ENCODE data around the gene BCL7C.

The BCL7C gene

GRCh38 chr16:30922420-30922959 is 28.6 kb upstream of the BCL7C start:
- peak; percentile 98 to 99 for DNase-seq

DNA sequence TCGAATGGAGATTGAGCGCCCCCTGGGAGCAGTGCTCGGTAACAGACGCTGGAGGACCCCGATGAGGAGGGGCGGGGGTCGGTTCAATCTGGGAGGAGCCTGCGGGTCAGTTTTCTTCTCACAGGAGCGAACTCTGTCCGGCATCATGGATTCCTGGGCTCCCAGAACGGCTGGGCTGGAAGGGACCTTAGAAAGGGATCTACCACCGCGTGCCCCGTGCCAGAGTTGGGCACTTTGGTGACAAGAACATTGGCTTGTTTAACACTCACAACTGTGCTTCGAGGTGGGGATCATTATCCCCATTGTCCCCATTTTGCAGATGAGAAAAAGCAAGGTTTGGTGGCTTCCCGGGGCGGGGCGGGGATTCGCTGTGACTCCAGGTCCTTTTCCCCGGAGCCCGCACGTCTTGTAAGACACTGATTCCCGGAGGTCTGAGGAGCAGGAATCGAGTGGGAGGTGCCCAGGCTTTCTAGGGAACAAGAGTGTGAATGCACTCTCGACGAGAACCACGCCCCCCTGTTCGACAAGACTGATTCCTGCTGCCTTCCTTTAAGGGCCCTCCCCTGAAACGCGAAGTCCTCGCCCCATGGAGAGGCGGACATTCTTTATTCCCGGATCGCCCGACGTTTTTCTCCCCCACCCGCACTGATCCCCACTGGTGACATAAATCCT is 28.0 kb upstream of the BCL7C start:
- peak; percentile 67 to 82 for DNase-seq

DNA sequence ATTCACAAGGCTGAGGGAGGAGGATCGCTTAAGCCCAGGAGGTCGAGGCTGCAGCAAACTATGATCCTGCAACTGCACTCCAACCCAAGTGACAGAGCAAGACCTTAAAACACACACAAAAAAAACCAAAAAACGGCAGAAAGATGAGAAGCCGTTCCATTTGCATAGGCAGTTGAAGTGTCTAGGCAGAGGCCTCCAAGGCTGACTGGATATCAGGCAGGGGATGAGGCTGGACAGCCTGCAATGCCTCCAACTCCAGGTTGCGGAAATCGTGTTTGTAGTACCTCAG is 27.5 kb upstream of the BCL7C start:
- no peak for DNase-seq

- DNase-seq: no peak
Observed at GRCh38 chr16:30920891-30921290, 27.0 kb upstream of the BCL7C start.

- no peak for DNase-seq
Observed at GRCh38 chr16:30918614-30919013, 24.7 kb upstream of the BCL7C start.

DNA sequence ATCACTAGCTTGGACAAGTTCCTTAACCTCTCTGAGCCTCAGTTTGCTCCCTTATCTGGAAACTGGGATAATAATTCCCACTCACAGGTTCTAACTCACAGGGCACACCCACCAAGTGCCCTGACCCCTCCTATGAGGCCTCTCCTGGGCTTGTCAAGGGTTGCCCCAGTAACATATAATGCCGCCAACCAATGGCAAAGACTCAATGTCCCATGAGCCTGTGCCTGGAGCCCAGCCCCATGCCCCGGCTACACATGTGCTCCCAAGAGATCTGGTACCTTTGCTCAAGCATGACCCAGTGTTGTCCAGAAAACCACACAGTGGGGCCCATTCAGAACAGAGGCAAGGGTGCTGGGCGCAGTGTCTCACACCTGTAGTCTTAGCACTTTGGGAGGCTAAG is 21.0 kb upstream of the BCL7C start:
- DNase-seq: no peak

GRCh38 chr16:30912794-30913412 is 19.0 kb upstream of the BCL7C start:
- no peak for DNase-seq

GRCh38 chr16:30910427-30911029 is 16.7 kb upstream of the BCL7C start:
- no peak for DNase-seq

DNA sequence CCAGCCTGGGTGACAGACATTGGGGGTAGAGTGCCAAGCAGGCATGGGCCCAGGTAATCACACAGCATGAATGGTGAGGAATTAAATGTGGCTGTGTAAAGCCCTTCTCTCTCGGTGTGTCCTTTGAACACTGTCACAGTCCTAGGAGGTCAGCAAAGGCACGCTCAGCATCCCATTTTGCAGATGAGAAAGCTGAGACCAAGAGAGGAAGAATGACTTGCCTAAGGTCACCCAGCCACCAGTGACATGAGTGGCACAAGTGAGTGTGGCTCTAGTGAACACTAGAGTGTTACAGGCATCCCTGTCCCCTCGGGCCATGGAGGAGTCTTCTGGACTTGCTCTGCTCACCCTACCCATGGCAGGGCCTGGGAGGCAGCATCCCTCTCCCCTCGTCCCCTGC is 13.2 kb upstream of the BCL7C start:
- no peak for DNase-seq

DNA sequence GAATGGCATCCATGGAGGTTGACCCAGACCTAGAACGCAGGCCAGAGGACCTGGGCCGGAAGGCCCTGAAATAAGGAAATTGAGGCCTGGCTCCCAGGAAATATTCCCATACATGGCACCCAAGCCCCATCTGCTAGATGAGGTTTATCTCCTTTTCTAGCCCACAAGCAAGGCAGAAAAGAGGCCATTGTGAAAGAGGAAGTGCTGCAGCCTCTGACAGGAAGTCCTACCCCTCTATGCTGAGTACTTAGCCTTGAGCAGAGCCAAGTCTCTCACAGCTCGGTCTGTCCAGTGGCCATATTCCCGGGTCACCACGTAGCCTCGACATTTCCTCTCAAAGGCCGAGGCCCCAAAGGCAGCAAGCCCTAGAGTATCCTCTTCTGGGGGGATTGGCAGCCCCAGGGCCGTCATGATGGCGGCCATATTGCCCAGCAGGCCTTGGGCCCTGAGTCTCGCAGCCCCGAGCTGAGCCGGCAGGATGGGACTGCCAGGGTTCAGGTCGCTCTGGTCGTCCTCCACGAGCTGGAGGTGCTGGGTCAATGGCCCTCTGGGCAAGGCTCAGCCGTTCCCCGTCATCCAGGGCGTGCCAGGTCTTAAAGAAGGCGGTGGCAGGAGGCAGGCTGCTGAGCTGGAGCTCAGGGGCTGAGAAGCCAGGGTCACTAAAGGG is 10.4 kb upstream of the BCL7C start:
- DNase-seq: peak; percentile 12 to 53

- peak; percentile 22 to 81 for DNase-seq
Observed at GRCh38 chr16:30903596-30903995, 9.7 kb upstream of the BCL7C start.

DNA sequence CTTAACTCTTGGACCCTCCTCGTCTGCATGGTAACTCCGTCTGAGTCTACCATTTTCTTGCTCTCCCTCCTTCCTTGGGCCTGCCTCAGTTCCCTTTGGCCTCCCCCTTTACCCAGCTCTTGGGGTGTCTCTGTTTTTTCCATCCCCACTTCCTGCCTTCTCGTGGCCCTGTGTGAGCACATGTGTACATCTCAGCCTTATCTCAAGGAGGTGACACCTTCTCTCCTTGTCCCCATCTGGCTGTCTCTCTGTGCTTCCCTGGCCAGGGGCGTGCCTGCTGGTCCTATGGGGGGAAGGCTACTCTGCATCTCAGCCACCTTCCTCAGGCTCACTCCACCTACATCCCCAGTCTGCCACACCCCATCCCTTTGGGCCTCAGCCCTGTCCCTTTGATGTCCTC is 9.1 kb upstream of the BCL7C start:
- no peak for DNase-seq

- DNase-seq: peak; percentile 63 to 65
Observed at GRCh38 chr16:30902029-30902972, 8.4 kb upstream of the BCL7C start.

DNA sequence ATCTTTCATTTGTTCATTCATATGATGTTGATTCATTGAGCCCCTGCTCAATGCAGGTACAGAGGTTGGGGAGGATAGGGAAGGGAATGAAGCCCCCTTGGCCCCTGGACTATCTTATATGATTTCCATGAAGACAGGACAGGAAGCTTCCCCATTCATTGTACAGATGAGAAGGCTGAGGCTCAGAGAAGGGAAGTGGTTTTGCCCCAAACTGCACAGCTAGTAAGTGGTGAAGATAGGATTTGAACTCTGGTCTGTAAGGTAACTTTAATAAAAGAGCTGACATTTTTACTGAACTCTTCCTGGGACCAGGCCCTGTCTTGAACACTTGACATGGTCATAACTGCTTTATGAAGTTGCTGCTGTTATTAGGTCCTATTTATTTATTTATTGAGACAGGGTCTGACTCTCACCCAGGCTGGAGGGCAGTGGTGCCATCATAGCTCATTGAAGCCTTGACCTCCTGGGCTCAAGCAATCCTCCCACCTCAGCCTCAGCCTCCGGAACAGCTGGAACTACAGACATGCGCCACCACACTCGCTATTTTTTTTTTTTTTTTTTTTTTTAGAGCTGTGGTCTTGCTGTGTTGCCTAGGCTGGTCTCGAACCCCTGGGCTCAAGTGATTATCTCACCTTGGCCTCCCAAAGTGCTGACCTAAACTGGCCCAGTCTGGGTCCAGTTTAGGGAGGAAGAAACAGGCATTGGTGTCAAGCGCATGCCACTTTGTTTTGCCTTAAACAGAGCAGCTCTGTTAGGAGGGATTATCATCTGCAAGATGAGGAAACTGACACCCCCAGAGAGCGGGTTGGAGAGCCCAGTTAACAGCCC is 7.5 kb upstream of the BCL7C start:
- no peak for DNase-seq

DNA sequence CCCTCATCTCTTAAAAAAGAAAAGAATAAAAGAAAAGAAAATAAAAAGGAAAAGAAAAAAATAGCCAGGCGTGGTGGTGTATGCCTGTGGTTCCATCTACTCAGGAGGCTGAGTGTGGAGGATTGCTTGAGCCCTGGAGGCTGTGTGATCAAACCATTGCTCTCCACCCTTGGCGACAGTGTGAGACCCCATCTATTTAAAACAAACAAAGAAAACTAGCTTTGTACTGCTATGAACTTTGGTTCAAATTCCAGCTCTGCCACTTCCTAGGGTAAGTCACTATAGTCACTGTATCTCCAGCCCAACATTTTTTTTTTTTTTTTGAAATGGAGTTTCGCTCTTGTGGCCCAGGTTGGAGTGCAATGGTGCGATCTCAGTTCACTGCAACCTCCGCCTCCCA is 6.7 kb upstream of the BCL7C start:
- no peak for DNase-seq

- no peak for DNase-seq
Observed at GRCh38 chr16:30899794-30900193, 5.9 kb upstream of the BCL7C start.

DNA sequence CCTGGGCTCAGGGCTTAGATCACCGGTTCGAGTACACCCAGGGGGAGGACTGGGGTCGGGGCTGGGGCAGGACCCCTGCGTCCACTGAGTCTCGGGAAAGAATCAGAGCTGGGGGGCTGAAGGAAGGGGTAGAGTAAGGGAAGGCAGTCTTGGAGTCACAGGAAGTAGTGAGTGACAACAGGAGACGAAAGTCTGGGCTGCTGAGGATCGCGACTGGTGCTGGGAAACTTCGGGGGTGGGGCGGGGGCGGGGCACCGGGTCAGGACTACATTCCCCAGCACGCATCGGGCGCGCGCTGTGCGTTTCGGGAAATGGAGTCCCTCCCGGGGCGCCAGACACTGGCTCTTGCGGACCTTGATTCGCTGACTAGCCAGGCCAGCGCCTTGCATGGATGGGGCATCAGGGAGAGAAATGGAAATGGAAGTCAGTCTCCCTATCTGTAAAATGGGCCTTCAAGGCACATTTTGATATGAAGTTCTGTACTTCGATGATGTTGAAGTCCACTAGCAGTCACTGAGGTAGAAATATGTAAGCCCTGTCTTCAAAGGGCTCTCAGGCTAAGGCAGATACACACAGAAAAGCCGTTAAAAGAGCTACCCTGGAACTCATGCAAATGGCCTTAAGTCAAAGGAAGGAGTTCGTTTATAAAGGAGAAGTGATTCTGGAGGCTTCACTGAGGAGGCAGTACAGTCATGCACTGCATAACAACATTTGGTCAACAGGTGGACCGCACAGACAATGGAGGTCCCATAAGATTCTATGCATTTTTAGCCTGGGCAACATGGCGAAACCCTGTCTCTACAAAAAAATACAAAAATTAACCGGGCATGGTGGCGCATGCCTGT is 3.2 kb upstream of the BCL7C start:
- DNase-seq: peak; percentile 61 to 71

DNA sequence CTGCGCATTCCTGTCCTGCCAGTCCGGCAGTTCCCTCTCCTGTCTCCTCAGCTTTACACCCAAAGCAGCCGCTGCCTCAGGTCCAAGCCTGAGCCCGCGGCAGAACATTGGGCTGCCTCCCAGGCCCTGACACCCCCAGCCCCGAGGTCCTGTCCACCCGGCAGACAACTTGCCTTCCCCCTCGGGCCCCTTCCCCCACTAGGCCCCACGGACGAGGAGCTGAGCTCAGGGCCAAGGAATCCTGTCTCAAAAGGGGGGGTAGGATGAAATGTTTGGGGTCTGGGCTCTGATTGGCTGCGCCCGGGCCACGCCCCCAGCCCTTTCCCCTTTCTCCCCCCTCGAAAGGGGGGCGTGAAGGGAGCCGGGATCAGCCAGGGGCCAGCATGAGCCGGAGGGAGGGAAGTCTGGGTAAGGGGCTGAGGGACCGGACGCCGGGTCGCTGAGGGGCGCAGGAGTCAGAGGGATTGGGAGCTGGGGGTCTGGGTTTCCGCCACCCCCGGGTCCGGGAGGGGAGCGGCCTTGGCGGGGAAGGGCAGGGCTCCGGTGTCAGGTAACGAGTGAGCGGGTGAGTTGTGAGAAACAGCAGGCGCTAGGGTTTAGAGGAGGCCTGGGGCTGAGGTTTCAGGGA is 2.5 kb upstream of the BCL7C start, which contains the start of gene CTF1:
TSS of gene CTF1 (plus strand) at position 354 of the 628 bp plus-strand sequence. CDS start at position 384, 30 bp downstream.
- no peak for DNase-seq

DNA sequence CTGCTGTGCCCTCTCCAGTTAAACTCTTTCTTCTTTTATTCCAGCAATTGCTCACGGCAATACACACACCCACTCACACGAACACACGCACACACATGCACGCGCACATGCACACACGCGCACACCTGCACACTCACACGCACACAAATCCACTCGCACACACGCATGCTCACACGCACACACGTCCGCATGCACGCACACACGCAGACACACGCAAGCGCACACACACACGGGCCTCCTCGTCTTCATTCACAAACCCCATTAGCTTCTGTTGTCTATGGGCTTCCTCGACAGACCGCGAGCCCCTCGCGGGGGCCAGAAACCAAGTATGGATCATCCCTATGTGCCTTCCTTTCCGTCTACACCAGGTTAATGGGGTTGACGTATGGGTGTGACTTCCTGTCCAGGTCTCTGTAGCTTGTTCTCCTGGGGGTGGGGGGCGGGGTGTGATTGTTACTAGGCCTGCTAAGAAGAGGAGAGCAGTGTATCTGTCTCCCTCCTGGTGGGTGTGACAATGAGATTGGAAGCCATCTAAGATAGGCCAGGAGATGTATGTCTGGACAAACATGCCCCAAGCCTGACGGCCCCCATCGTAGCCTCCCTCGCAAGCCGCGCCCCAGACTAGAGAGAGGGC is 1.9 kb upstream of the BCL7C start:
- no peak for DNase-seq
